ENCODE measurements around the gene PFDN1. TPM values are rescaled to one million over a fixed set of nuclear protein-coding genes. Genes with fewer than 3 reads are reported as not detected.
A peak's percentile ranks its signal among the peaks of the same experiment; 100 is the strongest.
"Not testable (repeated sequence)": the region's sequence is repeated elsewhere in the genome, so short reads cannot be mapped to it uniquely, and the experiment has no call there.

PFDN1 gene
- total RNA-seq, 1 experiment from 2014 or later: 71.9 TPM

DNA sequence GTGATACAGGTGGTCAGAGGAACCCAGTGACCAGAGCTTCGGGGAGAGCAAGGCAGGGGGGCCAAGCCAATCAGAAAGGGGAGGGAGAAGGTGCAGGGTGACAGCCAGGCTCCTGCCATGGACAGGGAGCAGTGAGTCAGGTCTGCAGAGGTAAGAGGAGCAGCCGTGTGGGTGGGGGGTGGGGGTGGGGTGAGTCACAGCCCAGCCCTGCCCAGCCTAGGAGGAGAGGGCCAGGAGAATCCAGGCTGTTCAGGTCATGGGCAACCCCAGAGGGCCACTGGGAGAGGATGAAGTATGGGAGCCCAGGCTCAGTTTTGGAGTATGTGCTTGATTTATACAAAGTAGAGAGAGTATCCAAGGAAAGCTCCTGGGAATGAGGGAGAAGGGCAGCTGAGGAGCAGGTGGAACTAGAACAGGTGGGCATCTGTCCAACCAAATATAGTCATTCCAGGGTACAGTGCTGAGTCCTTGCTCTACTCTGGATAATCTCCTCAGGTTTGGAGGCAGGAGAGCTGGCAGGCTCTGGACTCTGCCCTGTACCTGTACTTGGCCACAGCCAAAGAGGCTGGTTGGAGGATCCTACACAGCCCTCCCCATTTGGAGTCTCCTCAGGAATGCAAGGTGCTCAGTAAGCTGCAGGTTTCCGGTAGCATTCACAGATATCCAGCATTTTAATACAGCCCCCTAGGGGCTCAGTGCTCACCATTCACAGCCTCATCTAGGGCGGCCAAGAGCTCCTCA lies 42.0 kb upstream of the PFDN1 start:
- CTCF ChIA-PET: interaction anchor here (0.7 to 5.4 kb wide), 14 partner anchors 10 to 103 kb away, joined by 3 to 169 read pairs (median 8); partner anchors contain the start of genes ANKHD1 and PFDN1
- Mint-ChIP-seq H3K9me3 (ENCODE audit: low read depth, unreplicated experiment) (no peaks in the 10 kb centered on the region), H3K36me3 (ENCODE audit: insufficient read depth, unreplicated experiment) (peaks cover 49% of the 10 kb centered on the region), H3K27me3 (ENCODE audit: unreplicated experiment) (no peaks in the 10 kb centered on the region), H3K4me3 (ENCODE audit: low read depth, unreplicated experiment) (peak overlapping the region; percentile 95), H3K4me1 (ENCODE audit: low read depth, unreplicated experiment) (peaks cover 52% of the 10 kb centered on the region), H3K27ac (ENCODE audit: unreplicated experiment) (peak overlapping the region; percentile 63)
- intact Hi-C loops (cut with micrococcal nuclease; ENCODE audit: unreplicated experiment): loop anchor here (5.0 kb wide), 2 partner anchors 48 to 168 kb away; partner anchors contain the start of gene CYSTM1
- BruUV-seq (replicated peaks): TSS peak; percentile 42
- peak; percentile 50 for DNase-seq
- TF ChIP-seq, protein P1, sequence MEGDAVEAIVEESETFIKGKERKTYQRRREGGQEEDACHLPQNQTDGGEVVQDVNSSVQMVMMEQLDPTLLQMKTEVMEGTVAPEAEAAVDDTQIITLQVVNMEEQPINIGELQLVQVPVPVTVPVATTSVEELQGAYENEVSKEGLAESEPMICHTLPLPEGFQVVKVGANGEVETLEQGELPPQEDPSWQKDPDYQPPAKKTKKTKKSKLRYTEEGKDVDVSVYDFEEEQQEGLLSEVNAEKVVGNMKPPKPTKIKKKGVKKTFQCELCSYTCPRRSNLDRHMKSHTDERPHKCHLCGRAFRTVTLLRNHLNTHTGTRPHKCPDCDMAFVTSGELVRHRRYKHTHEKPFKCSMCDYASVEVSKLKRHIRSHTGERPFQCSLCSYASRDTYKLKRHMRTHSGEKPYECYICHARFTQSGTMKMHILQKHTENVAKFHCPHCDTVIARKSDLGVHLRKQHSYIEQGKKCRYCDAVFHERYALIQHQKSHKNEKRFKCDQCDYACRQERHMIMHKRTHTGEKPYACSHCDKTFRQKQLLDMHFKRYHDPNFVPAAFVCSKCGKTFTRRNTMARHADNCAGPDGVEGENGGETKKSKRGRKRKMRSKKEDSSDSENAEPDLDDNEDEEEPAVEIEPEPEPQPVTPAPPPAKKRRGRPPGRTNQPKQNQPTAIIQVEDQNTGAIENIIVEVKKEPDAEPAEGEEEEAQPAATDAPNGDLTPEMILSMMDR (IDR thresholded peaks at IDR 0.05; ENCODE audit: unreplicated experiment): no peak

DNA sequence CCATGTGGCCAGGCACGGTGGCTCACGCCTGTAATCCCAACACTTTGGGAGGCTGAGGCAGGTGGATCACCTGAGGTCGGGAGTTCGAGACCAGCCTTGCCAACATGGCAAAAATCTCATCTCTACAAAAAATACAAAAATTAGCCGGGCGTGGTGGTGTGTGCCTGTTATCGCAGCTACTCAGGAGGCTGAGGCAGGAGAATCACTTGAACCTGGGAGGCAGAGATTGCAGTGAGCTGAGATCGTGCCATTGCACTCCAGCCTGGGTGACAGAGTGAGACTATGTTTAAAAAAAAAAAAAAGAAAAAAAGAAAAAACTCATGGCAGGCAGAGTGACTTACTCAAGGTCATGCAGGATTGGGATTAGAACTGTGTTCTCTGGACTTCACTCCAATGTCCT lies 40.9 kb upstream of the PFDN1 start:
- H3K27ac Mint-ChIP-seq (ENCODE audit: unreplicated experiment); H3K27me3 Mint-ChIP-seq (ENCODE audit: unreplicated experiment); DNase-seq; BruUV-seq (replicated peaks); intact Hi-C loops (cut with micrococcal nuclease; ENCODE audit: unreplicated experiment); H3K9me3 Mint-ChIP-seq (ENCODE audit: low read depth, unreplicated experiment): not testable (repeated sequence)
- Mint-ChIP-seq H3K4me1 (ENCODE audit: low read depth, unreplicated experiment) (peaks cover 42% of the 10 kb centered on the region), H3K36me3 (ENCODE audit: insufficient read depth, unreplicated experiment) (peaks cover 53% of the 10 kb centered on the region), H3K4me3 (ENCODE audit: low read depth, unreplicated experiment) (peak overlapping the region; percentile 95)
- CTCF ChIA-PET: interaction anchor here (0.7 to 5.4 kb wide), 2 partner anchors 102 to 245 kb away, joined by 5 to 169 read pairs; no protein-coding TSS in a partner anchor

DNA sequence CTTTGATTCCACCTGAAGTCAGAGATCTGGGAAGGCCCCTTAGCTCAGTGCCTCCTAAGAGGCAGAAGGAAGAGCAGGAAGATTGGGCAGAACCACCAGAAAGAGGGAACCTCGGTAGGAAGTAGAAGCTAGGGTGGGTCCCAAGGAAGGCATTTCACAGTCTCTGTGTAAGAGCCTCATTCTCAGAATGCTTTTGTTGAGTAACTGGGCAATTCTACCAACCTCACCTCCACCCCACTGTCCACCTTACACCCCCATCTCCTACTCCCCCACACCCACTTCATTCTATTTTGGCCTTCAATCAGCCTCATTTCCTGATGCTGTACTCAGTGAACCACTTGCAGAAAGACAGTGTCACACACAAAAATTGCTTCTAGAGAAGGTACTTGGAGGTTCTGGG lies 40.0 kb upstream of the PFDN1 start:
- Mint-ChIP-seq H3K4me1 (ENCODE audit: low read depth, unreplicated experiment) (peaks cover 32% of the 10 kb centered on the region), H3K9me3 (ENCODE audit: low read depth, unreplicated experiment) (no peaks in the 10 kb centered on the region), H3K27ac (ENCODE audit: unreplicated experiment) (no peak overlapping the region), H3K36me3 (ENCODE audit: insufficient read depth, unreplicated experiment) (peaks cover 61% of the 10 kb centered on the region), H3K4me3 (ENCODE audit: low read depth, unreplicated experiment) (no peak overlapping the region), H3K27me3 (ENCODE audit: unreplicated experiment) (no peaks in the 10 kb centered on the region)
- CTCF ChIA-PET: interaction anchor here (0.7 kb wide), 1 partner anchor 100 kb away, joined by 3 read pairs; no protein-coding TSS in a partner anchor
- intact Hi-C loops (cut with micrococcal nuclease; ENCODE audit: unreplicated experiment): no loop called here
- no TSS peak for BruUV-seq (replicated peaks)
- TF ChIP-seq, protein P1 (IDR thresholded peaks at IDR 0.05; ENCODE audit: unreplicated experiment): no peak
- no peak for DNase-seq

DNA sequence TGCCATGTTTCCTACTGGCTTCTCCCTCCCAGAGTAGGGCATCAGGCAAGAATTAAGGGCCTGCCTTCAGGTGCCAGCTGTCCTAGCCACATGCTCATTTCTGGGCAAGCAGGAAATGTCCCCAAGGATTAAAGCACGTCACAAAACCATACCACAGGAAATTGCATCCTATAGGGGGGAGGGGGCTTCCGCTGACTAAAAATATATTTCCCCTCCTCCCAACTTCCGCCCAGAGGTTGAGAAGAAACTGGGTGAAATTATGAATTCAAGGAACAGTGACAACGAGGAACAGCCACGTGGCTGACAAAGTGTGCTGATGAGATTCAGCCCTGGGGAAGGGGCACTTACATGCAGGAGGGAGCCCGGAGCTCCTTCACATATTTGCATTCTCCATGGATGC lies 39.4 kb upstream of the PFDN1 start:
- TF ChIP-seq, protein P1 (IDR thresholded peaks at IDR 0.05; ENCODE audit: unreplicated experiment): no peak
- intact Hi-C loops (cut with micrococcal nuclease; ENCODE audit: unreplicated experiment): no loop called here
- Mint-ChIP-seq H3K4me1 (ENCODE audit: low read depth, unreplicated experiment) (peaks cover 26% of the 10 kb centered on the region), H3K27ac (ENCODE audit: unreplicated experiment) (no peak overlapping the region), H3K27me3 (ENCODE audit: unreplicated experiment) (no peaks in the 10 kb centered on the region), H3K4me3 (ENCODE audit: low read depth, unreplicated experiment) (no peak overlapping the region), H3K36me3 (ENCODE audit: insufficient read depth, unreplicated experiment) (peaks cover 61% of the 10 kb centered on the region), H3K9me3 (ENCODE audit: low read depth, unreplicated experiment) (no peaks in the 10 kb centered on the region)
- CTCF ChIA-PET: no interaction called here
- no peak for DNase-seq
- BruUV-seq (replicated peaks): no TSS peak

DNA sequence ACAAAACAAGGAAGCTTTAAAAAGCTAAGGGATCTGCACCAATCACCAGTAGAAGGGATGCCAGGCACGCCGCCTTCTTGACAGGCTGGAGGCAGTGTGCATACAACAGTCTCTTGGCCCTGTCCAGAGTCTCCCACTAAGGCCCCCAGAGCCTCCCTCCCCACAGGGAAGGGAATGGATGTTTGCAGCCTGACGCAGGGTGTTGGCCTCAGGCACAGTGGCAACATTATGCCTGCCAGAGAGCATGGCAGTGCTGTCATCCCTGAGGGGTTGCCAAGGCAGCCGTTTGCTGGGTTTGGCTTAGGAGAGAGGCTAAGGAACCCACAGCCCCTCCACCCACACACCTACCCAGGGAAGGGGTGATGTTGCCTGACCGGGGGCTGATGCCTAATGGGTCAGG lies 38.7 kb upstream of the PFDN1 start:
- no peaks in the 10 kb centered on the region for H3K27me3 Mint-ChIP-seq (ENCODE audit: unreplicated experiment)
- TF ChIP-seq, protein P1 (IDR thresholded peaks at IDR 0.05; ENCODE audit: unreplicated experiment): no peak
- peaks cover 21% of the 10 kb centered on the region for H3K4me1 Mint-ChIP-seq (ENCODE audit: low read depth, unreplicated experiment)
- H3K36me3 Mint-ChIP-seq (ENCODE audit: insufficient read depth, unreplicated experiment): peaks cover 58% of the 10 kb centered on the region
- H3K4me3 Mint-ChIP-seq (ENCODE audit: low read depth, unreplicated experiment): no peak overlapping the region
- DNase-seq: no peak
- no peak overlapping the region for H3K27ac Mint-ChIP-seq (ENCODE audit: unreplicated experiment)
- CTCF ChIA-PET: no interaction called here
- intact Hi-C loops (cut with micrococcal nuclease; ENCODE audit: unreplicated experiment): no loop called here
- no TSS peak for BruUV-seq (replicated peaks)
- no peaks in the 10 kb centered on the region for H3K9me3 Mint-ChIP-seq (ENCODE audit: low read depth, unreplicated experiment)

Measured in Calu3 (cell line).